AG08395 (cell line): ENCODE measurements around the gene NUP98.

Experiments
- DNase-seq: peaks from one replicate; pipeline ENCODE4 v3.0.0; 2012; ENCODE audit warnings: mixed read lengths, low spot score

NUP98 gene

DNA sequence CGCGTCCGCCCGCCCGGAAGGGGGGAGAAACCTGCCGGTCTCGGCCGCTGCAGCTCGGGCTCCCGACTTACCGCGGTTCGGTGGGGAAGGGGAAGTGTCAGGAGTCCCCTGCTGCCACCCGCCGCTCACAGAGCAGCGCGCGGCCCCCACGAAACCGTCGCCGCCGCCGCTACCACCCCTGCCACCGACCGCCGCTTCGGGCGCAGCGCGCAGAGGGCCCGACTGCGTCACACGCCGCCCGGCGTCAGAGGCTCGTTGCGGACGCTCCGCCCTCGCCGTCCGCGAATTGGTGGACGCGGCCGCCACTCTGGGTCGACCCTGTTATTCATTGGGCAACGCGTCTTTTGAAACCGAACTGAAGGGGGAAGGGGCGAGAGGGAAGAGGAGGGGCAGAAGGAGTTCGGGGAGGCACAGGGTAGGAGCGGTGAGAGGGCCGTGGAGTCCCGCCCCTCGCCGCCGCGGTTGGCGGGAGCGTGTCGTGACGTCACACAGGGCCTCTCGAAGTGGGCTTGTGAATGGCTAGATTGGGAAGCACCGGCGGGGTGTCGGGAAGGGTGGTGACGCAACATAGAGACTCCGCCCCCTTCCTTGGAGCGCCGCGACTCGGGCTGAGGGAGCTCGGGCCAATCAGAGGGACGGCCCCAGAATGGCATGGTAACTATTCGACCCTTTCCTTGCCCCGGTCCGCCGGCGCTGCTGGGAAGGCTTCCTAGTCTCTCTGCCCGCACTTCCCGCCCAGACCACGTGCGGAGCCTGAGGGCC lies at the start of gene NUP98:
Gene NUP98 (minus strand): TSS at position 226 of the 762 bp plus-strand sequence. CDS start 15,437 bp downstream, outside the sequence.
- DNase-seq, result peak; percentile 99

- DNase-seq, result no peak
Measured at GRCh38 chr11:3845670-3846069, 48.3 kb upstream of the NUP98 start.

DNA sequence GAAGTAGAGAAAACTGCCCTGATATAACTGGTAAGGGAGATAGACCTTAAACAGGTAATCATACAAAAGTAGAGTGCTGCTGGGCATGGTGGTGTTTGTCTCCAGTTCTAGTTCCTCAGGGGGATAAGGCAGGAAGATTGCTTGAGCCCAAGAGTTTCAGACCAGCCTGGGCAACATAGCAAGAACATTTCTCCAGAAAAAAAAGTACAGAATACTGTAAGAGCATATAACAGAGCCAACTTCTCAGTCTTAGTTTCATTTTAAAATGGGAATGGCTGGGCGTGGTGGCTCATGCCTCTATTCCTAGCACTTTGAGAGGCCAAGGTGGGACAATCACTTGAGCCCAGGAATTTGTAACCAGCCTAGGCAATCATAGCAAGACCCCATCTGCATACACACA lies 47.9 kb upstream of the NUP98 start:
- no peak for DNase-seq

GRCh38 chr11:3843326-3843725 lies 46.0 kb upstream of the NUP98 start:
- no peak for DNase-seq

DNA sequence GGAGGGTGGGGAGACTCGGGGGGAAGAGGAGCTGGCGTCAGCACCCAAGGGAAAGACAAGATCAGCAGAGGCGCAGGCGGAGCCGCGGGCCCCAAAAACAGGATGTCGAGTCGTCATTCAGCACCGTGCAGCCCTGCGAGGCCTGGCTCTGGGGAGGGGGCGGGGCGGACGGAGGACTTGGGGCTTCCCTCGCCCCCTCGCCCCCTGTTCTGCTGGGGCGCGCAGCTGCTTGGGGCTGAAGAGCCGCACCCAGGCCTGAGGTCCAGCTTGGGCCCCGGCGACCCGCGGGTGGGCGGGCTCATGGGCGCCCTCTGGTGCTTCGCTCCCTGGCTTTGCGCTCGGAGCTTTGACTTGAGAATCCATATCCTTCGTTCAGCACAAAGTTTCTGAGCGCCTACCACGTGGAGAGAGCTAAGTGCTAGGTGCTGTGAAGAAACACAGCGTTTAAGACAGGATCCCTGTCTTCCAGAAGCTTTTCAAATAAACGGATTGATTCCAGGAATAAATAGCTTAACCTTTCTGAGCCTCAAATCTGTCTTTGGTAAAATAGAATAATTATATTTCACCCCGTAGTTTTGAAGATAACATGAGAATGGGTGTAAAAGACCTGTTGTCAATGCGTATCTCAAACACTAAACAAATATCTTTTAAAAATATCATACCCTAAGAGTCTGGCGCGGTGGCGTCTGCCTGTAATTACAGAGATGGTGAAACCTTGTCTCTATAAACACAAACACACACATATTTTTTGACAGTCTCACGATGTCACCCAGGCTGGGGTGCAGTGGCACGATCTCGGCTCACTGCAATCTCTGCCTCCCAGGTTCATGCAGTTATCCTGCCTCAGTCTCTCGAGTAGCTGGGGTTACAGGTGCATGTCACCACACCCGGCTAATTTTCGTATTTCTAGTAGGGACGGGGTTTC lies 44.3 kb upstream of the NUP98 start:
- DNase-seq, result peak; percentile 82

- DNase-seq, result peak; percentile 92
Measured at GRCh38 chr11:3840870-3841425, 43.6 kb upstream of the NUP98 start, which contains the start of gene RHOG. Gene RHOG (minus strand): TSS chr11:3840959. CDS start chr11:3828138, 12,821 bp downstream.

GRCh38 chr11:3840004-3840869 lies 42.9 kb upstream of the NUP98 start:
- DNase-seq, result no peak

DNA sequence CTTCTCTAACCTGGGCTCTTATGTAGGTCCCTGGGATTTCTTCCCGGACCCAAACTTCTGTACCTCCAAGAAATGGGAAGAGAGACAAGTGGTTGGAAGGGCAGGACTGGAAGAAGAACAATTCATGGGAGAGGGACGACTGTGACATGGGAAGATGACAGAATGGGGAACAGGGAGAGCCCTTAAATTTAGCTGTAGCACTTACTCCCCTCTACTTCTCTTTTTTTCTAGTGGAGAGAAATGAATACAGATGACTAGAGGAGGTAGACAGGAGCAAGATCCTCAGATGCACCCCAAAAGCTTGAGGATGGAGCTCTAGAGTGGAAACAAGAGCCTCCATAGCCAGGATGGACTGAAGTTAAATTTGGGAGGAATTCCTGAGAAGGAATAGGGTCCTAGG lies 41.1 kb upstream of the NUP98 start:
- no peak for DNase-seq

DNA sequence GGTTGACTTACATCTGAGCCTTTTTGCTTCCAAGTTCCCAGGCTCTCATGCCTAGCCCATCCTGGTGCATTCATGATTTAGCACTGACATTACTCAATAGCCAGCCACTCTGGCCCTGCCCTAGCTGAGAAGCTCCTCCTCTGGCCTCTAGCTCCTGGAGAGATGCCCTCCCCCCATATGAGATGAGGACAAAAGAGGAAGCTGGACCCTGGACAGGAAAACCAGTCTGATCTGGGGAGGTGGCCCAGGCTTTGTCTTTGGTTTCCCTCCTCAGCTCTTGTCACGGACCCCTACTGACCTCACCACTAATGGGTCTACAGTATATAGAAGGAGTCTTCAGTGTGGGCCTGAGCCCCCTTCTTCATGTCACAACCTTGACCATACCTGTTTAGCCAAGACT lies 40.4 kb upstream of the NUP98 start:
- peak; percentile 24 for DNase-seq

- DNase-seq, result no peak
Measured at GRCh38 chr11:3836903-3837302, 39.5 kb upstream of the NUP98 start.

- DNase-seq, result no peak
Measured at GRCh38 chr11:3835751-3836150, 38.4 kb upstream of the NUP98 start.

DNA sequence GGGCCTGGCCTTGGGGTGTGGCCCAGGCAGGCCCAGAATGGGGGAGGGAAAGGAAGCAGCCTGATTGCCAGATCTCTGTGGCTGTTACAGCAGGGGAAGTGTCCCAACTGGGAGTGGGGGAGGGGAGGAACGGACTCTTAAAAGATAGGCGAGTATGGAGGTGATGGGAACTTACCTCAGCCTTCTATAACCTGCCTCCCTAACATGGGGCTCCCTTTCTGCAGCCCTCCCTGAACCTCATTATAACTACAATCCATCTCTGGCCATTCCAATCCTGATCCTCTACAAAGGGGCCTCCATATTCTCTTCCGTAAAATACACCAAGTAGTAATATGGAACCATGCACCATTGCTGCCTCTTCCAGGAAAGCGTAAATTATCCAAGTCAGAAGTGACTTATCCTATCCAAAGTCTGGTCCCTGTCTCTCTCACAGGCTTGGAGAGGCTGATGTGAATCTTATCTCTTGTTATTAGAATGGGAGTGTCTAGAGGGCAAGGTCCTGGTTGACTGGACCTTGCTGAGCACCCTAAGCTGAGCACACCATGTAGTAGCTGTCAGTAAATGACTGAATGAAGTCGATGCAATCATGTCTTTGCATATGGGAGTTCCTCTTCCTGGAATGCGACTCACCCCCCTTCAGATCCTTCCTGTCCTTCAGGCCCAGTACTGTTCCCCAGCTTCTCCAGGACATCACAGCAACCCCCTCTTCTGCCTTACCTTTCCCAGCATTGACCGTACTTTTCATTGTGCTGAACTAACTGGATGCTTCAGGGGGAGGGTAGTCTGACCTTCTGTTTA lies 37.5 kb upstream of the NUP98 start:
- no peak for DNase-seq

- DNase-seq, result no peak
Measured at GRCh38 chr11:3834349-3834663, 37.0 kb upstream of the NUP98 start.

GRCh38 chr11:3833449-3833848 lies 36.1 kb upstream of the NUP98 start:
- DNase-seq, result no peak

DNA sequence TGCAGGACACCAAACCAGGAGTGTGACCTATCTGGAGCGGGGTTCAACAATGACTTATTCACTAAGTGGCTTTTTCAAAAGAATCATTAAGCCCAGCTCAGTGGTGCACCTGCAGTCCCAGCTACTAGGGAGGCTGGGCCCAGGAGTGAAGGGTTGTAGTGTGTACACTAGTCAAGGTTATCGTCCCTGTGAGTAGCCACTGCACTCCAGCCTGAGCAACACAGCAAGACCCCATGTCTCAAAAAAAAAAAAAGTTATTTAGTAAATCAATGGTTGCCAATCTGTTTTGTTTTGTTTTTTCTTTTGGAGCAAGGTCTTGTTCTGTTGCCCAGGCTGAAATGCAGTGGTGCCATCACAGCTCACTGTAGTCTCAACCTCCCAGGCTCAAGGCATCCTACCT lies 35.5 kb upstream of the NUP98 start:
- DNase-seq, result no peak

DNA sequence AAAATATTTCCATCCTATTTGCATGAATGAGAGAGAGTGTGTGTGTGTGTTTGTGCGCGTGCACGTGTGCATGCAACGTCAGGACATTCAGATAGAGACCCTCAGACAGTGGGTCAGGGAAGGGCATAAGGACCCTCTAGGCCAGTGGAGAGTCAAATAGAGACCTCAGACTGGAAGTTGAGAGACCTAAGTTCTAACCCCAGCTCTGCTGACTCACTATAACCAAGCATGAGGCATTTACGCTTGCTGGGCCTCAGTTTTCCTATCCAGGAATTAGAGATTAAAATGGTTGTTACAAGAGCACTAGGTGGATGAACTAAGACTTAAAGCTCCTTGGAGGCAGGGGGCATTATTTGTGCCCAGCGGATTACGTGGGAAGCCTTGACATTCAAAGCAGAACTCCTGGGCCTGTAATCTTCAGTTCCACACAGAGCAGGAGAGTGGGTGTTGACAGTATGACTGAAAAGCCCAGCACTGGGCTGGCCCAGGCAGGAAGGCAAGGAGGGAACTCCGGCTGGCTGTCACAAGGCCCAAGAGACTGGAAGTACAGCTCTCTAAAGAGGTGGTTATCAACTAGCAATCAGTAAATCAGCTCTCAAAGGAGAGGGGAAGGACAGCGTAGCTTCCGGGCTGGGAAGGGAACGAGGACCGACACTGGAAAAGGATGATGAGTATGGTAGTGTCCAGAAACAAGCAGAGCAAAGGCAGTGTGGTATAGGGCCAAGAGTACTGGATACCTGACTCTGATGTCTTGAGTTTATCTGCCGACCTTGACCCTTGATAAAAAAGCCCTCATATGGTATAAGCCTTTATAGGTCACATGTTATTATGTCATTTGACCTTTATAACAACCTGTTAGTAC lies 34.3 kb upstream of the NUP98 start:
- DNase-seq, result no peak

GRCh38 chr11:3830730-3831129 lies 33.4 kb upstream of the NUP98 start:
- DNase-seq, result no peak

DNA sequence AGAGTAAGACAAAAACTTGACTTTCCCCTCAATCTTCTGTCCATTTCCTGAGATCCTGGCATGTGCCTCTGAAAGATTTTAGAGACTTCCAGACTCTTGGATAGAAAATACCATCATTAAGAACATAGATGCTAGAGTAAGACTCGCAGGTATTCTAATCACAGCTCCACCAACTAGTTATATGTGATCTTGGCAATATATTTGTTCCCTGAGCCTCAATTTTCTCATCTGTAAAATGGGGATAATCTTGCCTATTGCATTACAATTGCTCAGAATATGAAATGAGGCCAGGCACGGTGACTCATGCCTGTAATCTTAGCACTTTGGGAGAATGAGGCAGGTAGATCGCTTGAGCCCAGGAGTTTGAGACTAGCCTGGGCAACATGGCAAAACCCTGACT lies 32.7 kb upstream of the NUP98 start:
- DNase-seq, result no peak

DNA sequence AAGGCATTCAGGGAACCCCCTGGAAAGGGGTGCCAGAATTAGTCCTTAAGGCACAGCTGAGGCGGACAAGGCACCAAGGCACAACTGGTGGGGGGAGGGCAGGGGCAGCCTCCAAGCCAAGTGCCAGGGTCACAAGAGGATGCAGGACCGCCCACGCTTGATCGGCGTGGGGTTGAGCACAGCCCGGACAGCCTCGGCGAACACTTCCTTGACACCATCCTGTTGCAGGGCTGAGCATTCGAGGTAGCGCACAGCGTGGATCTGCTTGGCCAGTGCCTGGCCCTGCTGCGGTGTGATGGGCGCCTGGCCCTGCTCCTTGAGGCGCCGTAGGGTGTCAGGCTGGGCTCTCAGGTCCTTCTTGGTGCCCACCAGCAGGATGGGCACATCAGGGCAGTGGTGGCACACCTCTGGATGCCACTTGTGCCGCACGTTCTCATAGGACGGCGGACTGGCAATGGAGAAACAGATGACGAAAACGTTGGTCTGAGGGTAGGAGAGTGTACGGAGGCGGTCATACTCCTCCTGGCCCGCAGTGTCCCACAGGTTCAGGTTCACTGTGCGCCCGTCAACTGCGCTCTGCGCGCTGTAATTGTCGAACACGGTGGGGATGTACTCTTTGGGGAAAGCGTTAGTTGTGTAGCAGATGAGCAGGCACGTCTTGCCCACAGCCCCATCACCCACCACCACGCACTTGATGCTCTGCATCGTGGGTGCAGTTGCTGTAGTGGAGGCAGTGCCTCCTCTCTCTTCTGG lies 30.3 kb upstream of the NUP98 start:
- DNase-seq, result no peak
